Fibroblast of lung (primary cell): ENCODE data around the gene DNAJC13. TPM values are rescaled to one million over a fixed set of nuclear protein-coding genes. Genes with fewer than 3 reads are reported as not detected.

Source experiments
- DNase-seq, 2 donors: peaks; one replicate each; pipeline versions ENCODE4 v3.0.0 to v3.0.0-alpha.2; 2010; ENCODE audit warnings: low read depth in 2 of 2
- H2AFZ ChIP-seq: 2 replicates; pipeline ENCODE4 v1.5.1; 2012; ENCODE audit warnings: low read length, control low read depth, inconsistent platforms
- H3K27ac ChIP-seq: 2 replicates; pipeline ENCODE4 v1.5.1; 2011; ENCODE audit warnings: low read length, control low read depth; ENCODE audit not compliant: insufficient read depth
- H3K27me3 ChIP-seq: 2 replicates; pipeline ENCODE4 v1.5.1; 2011; ENCODE audit warnings: mild to moderate bottlenecking, low read length; ENCODE audit not compliant: control insufficient read depth, insufficient read depth
- H3K36me3 ChIP-seq: 2 replicates; pipeline ENCODE4 v1.5.1; 2011; ENCODE audit warnings: low read length; ENCODE audit not compliant: control insufficient read depth, insufficient read depth
- H3K4me1 ChIP-seq: 2 replicates; pipeline ENCODE4 v1.5.1; 2011; ENCODE audit warnings: low read length; ENCODE audit not compliant: control insufficient read depth, insufficient read depth; ENCODE audit errors: extremely low read depth
- H3K4me2 ChIP-seq: 2 replicates; pipeline ENCODE4 v1.5.1; 2011; ENCODE audit warnings: low read length, control low read depth; ENCODE audit not compliant: insufficient read depth; ENCODE audit errors: extremely low read depth
- H3K4me3 ChIP-seq, 4 experiments: fragments of 200-600 bp in 1 of 4; sonication (generic) in 1 of 4; replicated peaks in 1 of 4; 2 replicates each; pipeline ENCODE4 v1.5.1; 2011 to 2016; ENCODE audit warnings: low read length in 4 of 4, low read depth in 3 of 4, mild to moderate bottlenecking in 3 of 4, control low read depth in 2 of 4, inconsistent platforms in 1 of 4, mixed read lengths in 1 of 4; ENCODE audit not compliant: insufficient read depth in 1 of 4; ENCODE audit errors: control extremely low read depth in 1 of 4
- H3K79me2 ChIP-seq: 2 replicates; pipeline ENCODE4 v1.5.1; 2012; ENCODE audit warnings: mild to moderate bottlenecking, low read length, inconsistent platforms; ENCODE audit not compliant: control insufficient read depth, insufficient read depth
- H3K9ac ChIP-seq: 2 replicates; pipeline ENCODE4 v1.5.1; 2011; ENCODE audit warnings: mild to moderate bottlenecking, low read length, control low read depth; ENCODE audit not compliant: insufficient read depth
- H3K9me3 ChIP-seq: 2 replicates; pipeline ENCODE4 v1.5.1; 2012; ENCODE audit warnings: low read depth, low read length; ENCODE audit not compliant: control insufficient read depth, insufficient read depth
- H4K20me1 ChIP-seq: 2 replicates; pipeline ENCODE4 v1.5.1; 2011; ENCODE audit warnings: low read length; ENCODE audit not compliant: control insufficient read depth, insufficient read depth; ENCODE audit errors: extremely low read depth
- CTCF ChIP-seq, 2 donors: IDR thresholded peaks in 1 of 2; conservative IDR thresholded peaks in 1 of 2; 1 replicate in 1 of 2; 2 replicates in 1 of 2; pipeline ENCODE4 v1.5.1; 2011 to 2012; ENCODE audit warnings: low read length in 2 of 2, control low read depth in 1 of 2, inconsistent platforms in 1 of 2, low read depth in 1 of 2, mild to moderate bottlenecking in 1 of 2
- EZH2 ChIP-seq: IDR thresholded peaks from 2 replicates; pipeline ENCODE4 v1.5.1; 2012; ENCODE audit warnings: low read length, control low read depth, mild to moderate bottlenecking; ENCODE audit errors: missing control alignments
- polyA plus RNA-seq, 2 donors: library from polyadenylated mRNA; depleted of rRNA in 1 of 2; stranded (reverse) in 1 of 2; unstranded in 1 of 2; fragments of >200 nt; gene quantifications; 2 replicates each; pipeline ENCODE4 v1.2.1, GENCODE V29; 2011 to 2012; ENCODE audit warnings: missing spikeins in 1 of 2
- total RNA-seq: library from RNA; depleted of rRNA; stranded (reverse); fragments of >200 nt; gene quantifications from 2 replicates; pipeline ENCODE4 v1.2.1, GENCODE V29; 2014

DNAJC13 gene
- total and polyA plus RNA-seq, 2 donors (not counting 1 experiment from before 2014, with no cell fraction given): 56.3 to 89.0 TPM

DNA sequence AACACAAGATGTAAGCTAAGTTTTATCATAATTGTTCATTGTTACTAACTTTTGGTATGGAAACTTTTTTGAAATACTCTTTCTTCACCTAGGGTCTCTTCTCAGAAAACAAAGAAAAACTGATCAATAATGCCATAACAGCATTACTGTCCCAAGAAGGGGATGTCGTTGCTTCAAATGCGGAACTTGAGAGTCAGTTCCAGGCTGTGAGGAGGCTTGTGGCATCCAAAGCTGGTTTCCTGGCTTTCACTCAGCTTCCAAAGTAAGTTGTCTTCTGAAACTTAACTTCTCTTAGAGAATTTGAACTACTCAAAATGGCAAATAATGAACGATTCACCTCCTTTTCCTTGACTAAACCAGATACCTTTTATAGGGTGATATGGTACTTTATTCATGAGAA lies 39.3 kb downstream of the DNAJC13 start:
- Histone ChIP-seq H4K20me1 (no peaks in the 10 kb centered on the region), H3K4me1 (no peaks in the 10 kb centered on the region), H3K4me2 (no peak overlapping the region), H2AFZ (no peak overlapping the region), H3K36me3 (peaks cover 10% of the 10 kb centered on the region), H3K27me3 (no peaks in the 10 kb centered on the region), H3K27ac (no peak overlapping the region), H3K79me2 (no peaks in the 10 kb centered on the region), H3K9me3 (no peaks in the 10 kb centered on the region), H3K4me3 (no peak overlapping the region), H3K9ac (no peak overlapping the region)
- no peak for DNase-seq
- TF ChIP-seq CTCF (conservative IDR thresholded peaks at IDR 0.05 in 1 of 2, IDR thresholded peaks at IDR 0.05 in 1 of 2; ENCODE audit: low read depth in 1 of 2, low read length in 2 of 2): no peak
- TF ChIP-seq EZH2: no peak

GRCh38 chr3:132457286-132457685 lies 40.0 kb downstream of the DNAJC13 start:
- H2AFZ ChIP-seq: no peak overlapping the region
- no peak overlapping the region for H3K9ac ChIP-seq
- no peak overlapping the region for H3K27ac ChIP-seq
- H4K20me1 ChIP-seq: no peaks in the 10 kb centered on the region
- no peak overlapping the region for H3K4me2 ChIP-seq
- DNase-seq: no peak
- H3K4me3 ChIP-seq: no peak overlapping the region
- no peaks in the 10 kb centered on the region for H3K4me1 ChIP-seq
- H3K79me2 ChIP-seq: no peaks in the 10 kb centered on the region
- H3K36me3 ChIP-seq: peaks cover 10% of the 10 kb centered on the region
- TF ChIP-seq EZH2 (no peak), CTCF (conservative IDR thresholded peaks at IDR 0.05 in 1 of 2, IDR thresholded peaks at IDR 0.05 in 1 of 2; ENCODE audit: low read depth in 1 of 2, low read length in 2 of 2) (no peak)
- H3K9me3 ChIP-seq: no peaks in the 10 kb centered on the region
- H3K27me3 ChIP-seq: no peaks in the 10 kb centered on the region

DNA sequence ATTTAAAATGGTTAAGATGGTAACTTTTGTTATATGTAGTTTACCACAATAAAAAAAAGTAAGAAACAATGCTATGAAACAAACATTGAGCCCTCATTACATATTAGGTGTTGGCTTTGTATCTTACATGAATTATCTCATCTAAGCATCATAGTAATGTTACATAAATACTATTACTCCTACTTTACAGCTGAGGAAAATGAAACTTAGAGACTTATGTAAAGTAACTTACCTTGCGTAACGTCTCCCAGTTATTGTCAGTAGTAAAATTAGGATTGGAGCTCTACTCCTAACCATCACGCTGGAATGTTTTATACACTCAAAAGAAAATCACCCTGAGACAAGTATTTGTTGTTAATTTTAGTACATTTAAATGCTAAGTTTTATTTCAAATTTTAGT lies 42.2 kb downstream of the DNAJC13 start:
- no peaks in the 10 kb centered on the region for H3K79me2 ChIP-seq
- H3K4me1 ChIP-seq: peaks cover 12% of the 10 kb centered on the region
- H3K27ac ChIP-seq: no peak overlapping the region
- DNase-seq: no peak
- H2AFZ ChIP-seq: no peak overlapping the region
- H4K20me1 ChIP-seq: no peaks in the 10 kb centered on the region
- H3K9ac ChIP-seq: no peak overlapping the region
- no peak overlapping the region for H3K4me3 ChIP-seq
- TF ChIP-seq EZH2: no peak
- TF ChIP-seq CTCF (conservative IDR thresholded peaks at IDR 0.05 in 1 of 2, IDR thresholded peaks at IDR 0.05 in 1 of 2; ENCODE audit: low read depth in 1 of 2, low read length in 2 of 2): no peak
- H3K27me3 ChIP-seq: no peaks in the 10 kb centered on the region
- no peak overlapping the region for H3K4me2 ChIP-seq
- no peaks in the 10 kb centered on the region for H3K9me3 ChIP-seq
- H3K36me3 ChIP-seq: peaks cover 10% of the 10 kb centered on the region
